AG04449 (cell line): ENCODE measurements around the gene ISG20.

Experiments used
- CTCF ChIA-PET: fragments of 350-600 bp; formaldehyde crosslinking; extraction: SDS; loops from one replicate; lab custom pipeline; 2021; ENCODE audit warnings: antibody characterized with exemption; lab: Yijun Ruan, JAX
- POLR2A ChIA-PET: fragments of 400-600, 350-600 bp; formaldehyde crosslinking; extraction: SDS; loops from one replicate; lab custom pipeline; 2020; ENCODE audit warnings: antibody characterized with exemption, inconsistent platforms; lab: Yijun Ruan, JAX
- DNase-seq: peaks from one replicate; pipeline ENCODE4 v3.0.0-alpha.2; 2010; ENCODE audit warnings: low read depth, low spot score
- H3K4me3 ChIP-seq: 2 replicates; pipeline ENCODE4 v1.5.1; 2011; ENCODE audit warnings: low read depth, mild to moderate bottlenecking, control low read depth, low read length
- CTCF ChIP-seq: IDR thresholded peaks from one replicate; pipeline ENCODE4 v1.5.1; 2011; ENCODE audit warnings: mild to moderate bottlenecking, moderate library complexity, low read length, control low read depth, inconsistent platforms; ENCODE audit not compliant: insufficient read depth; ENCODE audit errors: missing control alignments

Gene ISG20

GRCh38 chr15:88648357-88649214 is 9.8 kb downstream of the ISG20 start:
- H3K4me3 ChIP-seq: no peak overlapping the region
- CTCF ChIA-PET: interaction anchor here (1.1 to 1.3 kb wide), 2 partner anchors 10 to 186 kb away, joined by 5 to 8 read pairs; no protein-coding TSS in a partner anchor
- no peak for TF ChIP-seq CTCF
- POLR2A ChIA-PET: interaction anchor here (0.5 to 1.9 kb wide), 2 partner anchors 10 to 27 kb away, joined by 3 to 6 read pairs; partner anchors contain the start of genes AEN and ISG20
- no peak for DNase-seq

- peak; percentile 61 for DNase-seq
- TF ChIP-seq CTCF: no peak
- POLR2A ChIA-PET: interaction anchor here (0.5 to 1.9 kb wide), 2 partner anchors 11 to 28 kb away, joined by 3 to 6 read pairs; partner anchors contain the start of genes AEN and ISG20
- CTCF ChIA-PET: interaction anchor here (1.3 kb wide), 1 partner anchor 186 kb away, joined by 8 read pairs; no protein-coding TSS in a partner anchor
- no peak overlapping the region for H3K4me3 ChIP-seq
These were observed 10.5 kb downstream of the ISG20 start for GRCh38 chr15:88649286-88649733.

- H3K4me3 ChIP-seq: no peak overlapping the region
These were observed 11.1 kb downstream of the ISG20 start for GRCh38 chr15:88649753-88650551.

GRCh38 chr15:88650556-88650955 is 11.7 kb downstream of the ISG20 start:
- CTCF ChIA-PET: interaction anchor here (0.6 kb wide), 1 partner anchor 163 kb away, joined by 3 read pairs; no protein-coding TSS in a partner anchor

More at GRCh38 chr15:88649753-88650551, 11.1 kb downstream of the ISG20 start:
- ChIA-PET CTCF (interaction anchor here (0.6 to 1.3 kb wide), 2 partner anchors 164 to 185 kb away, joined by 3 to 8 read pairs; no protein-coding TSS in a partner anchor), POLR2A (interaction anchor here (0.5 to 1.9 kb wide), 2 partner anchors 9 to 12 kb away, joined by 3 to 6 read pairs; partner anchors contain the start of gene ISG20)
- DNase-seq: no peak
- no peak for TF ChIP-seq CTCF

GRCh38 chr15:88651136-88651732 is 12.4 kb downstream of the ISG20 start:
- no peak for DNase-seq
- H3K4me3 ChIP-seq: no peak overlapping the region
- POLR2A ChIA-PET: no interaction called here
- CTCF ChIA-PET: no interaction called here
- no peak for TF ChIP-seq CTCF

More at GRCh38 chr15:88650556-88650955, 11.7 kb downstream of the ISG20 start:
- H3K4me3 ChIP-seq: no peak overlapping the region
- POLR2A ChIA-PET: interaction anchor here (1.9 kb wide), 1 partner anchor 12 kb away, joined by 6 read pairs; the partner anchor contains the start of gene ISG20
- TF ChIP-seq CTCF: no peak
- DNase-seq: no peak
